ENCODE data around the gene P2RY6.

The P2RY6 gene

DNA sequence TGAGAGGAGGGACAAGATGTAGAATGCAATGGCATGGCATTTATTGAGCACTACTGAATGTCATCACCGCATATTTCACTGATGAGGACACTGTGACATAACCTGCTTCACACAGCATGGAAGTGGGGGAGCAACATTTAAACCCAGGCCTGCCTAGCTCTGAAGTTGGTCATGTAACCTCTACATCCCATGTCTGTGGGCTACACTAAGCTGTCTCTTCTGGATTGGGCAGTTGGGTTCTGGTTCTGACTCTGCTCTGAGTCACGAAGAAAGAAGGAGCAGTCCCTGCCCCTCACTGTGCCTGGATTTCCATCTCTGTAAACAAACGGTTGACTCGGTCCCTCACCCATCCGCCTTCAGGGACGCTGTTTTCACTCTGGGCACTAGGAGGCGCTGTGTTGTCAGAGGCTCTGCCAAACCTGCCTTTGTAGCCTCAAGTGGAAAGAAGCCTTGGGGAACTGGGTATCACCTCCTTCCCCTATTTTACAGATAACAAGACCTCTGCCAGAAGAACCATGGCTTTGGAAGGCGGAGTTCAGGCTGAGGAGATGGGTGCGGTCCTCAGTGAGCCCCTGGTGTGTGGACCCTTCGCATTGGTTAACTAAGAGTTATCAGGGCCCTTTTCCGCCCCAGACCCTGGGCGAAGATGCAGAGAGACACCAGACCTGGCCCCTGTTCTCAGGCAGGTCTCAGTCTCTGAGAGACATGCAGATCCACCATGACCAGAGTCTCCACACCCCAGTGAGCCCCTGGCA, 23.3 kb downstream of the P2RY6 start:
- DNase-seq (ENCODE audit: extremely low read depth in 1 of 2, low read depth in 1 of 2), result peak; percentile 44 to 57

- no peak for DNase-seq (ENCODE audit: extremely low read depth in 1 of 2, low read depth in 1 of 2)
These were observed 23.8 kb downstream of the P2RY6 start for GRCh38 chr11:73295996-73296318.

DNA sequence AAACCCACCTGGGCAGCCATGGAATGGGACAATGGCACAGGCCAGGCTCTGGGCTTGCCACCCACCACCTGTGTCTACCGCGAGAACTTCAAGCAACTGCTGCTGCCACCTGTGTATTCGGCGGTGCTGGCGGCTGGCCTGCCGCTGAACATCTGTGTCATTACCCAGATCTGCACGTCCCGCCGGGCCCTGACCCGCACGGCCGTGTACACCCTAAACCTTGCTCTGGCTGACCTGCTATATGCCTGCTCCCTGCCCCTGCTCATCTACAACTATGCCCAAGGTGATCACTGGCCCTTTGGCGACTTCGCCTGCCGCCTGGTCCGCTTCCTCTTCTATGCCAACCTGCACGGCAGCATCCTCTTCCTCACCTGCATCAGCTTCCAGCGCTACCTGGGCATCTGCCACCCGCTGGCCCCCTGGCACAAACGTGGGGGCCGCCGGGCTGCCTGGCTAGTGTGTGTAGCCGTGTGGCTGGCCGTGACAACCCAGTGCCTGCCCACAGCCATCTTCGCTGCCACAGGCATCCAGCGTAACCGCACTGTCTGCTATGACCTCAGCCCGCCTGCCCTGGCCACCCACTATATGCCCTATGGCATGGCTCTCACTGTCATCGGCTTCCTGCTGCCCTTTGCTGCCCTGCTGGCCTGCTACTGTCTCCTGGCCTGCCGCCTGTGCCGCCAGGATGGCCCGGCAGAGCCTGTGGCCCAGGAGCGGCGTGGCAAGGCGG, 24.5 kb downstream of the P2RY6 start:
- DNase-seq (ENCODE audit: extremely low read depth in 1 of 2, low read depth in 1 of 2), result no peak

DNA sequence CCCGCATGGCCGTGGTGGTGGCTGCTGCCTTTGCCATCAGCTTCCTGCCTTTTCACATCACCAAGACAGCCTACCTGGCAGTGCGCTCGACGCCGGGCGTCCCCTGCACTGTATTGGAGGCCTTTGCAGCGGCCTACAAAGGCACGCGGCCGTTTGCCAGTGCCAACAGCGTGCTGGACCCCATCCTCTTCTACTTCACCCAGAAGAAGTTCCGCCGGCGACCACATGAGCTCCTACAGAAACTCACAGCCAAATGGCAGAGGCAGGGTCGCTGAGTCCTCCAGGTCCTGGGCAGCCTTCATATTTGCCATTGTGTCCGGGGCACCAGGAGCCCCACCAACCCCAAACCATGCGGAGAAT, 25.1 kb downstream of the P2RY6 start:
- DNase-seq (ENCODE audit: extremely low read depth in 1 of 2, low read depth in 1 of 2), result no peak

DNA sequence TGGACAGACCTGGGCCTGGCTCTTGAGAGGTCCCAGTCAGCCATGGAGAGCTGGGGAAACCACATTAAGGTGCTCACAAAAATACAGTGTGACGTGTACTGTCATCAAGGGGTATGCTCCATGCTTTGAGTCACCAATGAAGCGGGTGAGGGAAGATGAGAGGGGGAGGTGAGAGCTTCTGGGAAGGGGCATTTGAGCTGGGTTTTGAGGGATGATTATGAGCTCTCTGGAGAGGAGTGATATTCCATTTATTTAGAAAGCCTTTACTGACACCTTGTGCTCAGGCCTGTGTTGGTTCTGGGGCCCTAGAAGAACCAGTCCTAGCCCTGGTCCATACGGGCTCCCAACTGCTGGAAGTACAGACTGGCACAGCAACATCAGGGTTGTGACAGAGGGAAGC, 25.6 kb downstream of the P2RY6 start:
- no peak for DNase-seq (ENCODE audit: extremely low read depth in 1 of 2, low read depth in 1 of 2)

- DNase-seq (ENCODE audit: extremely low read depth in 1 of 2, low read depth in 1 of 2), result no peak
These were observed 26.1 kb downstream of the P2RY6 start for GRCh38 chr11:73298233-73298632.

GRCh38 chr11:73299751-73300150, 27.6 kb downstream of the P2RY6 start:
- DNase-seq (ENCODE audit: extremely low read depth in 1 of 2, low read depth in 1 of 2), result no peak

DNA sequence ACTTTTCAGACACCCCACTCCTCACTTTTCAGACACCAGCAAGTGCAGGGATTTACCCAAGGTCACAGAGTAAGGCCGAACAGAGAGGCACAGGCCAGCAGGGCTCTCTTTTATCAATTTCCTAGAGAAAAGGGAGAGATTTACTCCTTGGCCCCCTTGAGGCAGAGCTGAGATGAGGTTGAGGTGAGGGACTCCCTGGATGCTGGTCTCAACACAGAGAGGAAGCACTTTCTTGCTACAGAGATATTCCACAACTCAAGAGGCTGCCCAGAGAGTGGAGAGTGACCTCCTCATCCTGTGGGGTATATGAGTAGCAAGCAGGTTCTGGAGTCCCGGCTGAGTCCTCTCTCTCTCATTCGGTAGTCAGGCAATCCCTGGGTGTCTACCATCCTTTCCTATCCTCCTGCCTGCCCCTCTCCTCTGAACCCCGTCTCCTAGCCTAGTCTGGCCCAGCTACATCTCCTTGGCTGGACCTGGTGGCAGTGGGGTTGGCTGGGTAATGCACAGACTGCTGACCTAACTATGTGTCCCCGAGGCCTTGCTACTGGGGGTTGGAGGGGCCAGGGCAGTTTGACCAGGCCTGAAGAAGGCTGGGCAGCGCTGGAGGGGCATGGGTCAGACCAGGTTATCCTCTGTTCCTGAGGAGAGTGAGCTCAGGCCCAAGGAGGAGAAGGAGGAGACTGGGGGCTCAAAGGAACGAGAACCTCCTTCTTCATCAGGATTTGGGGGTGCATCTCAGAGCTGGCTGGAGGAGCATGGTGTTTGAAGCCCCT, 34.1 kb downstream of the P2RY6 start:
- no peak for DNase-seq (ENCODE audit: extremely low read depth in 1 of 2, low read depth in 1 of 2)

GRCh38 chr11:73306977-73307322, 34.8 kb downstream of the P2RY6 start:
- DNase-seq (ENCODE audit: extremely low read depth in 1 of 2, low read depth in 1 of 2), result no peak

GRCh38 chr11:73307323-73308002, 35.3 kb downstream of the P2RY6 start:
- peak; percentile 76 to 89 for DNase-seq (ENCODE audit: extremely low read depth in 1 of 2, low read depth in 1 of 2)

- no peak for DNase-seq (ENCODE audit: extremely low read depth in 1 of 2, low read depth in 1 of 2)
These were observed 36.1 kb downstream of the P2RY6 start, which contains the start of gene ARHGEF17 for GRCh38 chr11:73308003-73308960. ARHGEF17 (plus strand) TSS chr11:73308276; CDS start chr11:73308639, 363 bp downstream.

- DNase-seq (ENCODE audit: extremely low read depth in 1 of 2, low read depth in 1 of 2), result no peak
These were observed 37.1 kb downstream of the P2RY6 start for GRCh38 chr11:73308961-73309919.

DNA sequence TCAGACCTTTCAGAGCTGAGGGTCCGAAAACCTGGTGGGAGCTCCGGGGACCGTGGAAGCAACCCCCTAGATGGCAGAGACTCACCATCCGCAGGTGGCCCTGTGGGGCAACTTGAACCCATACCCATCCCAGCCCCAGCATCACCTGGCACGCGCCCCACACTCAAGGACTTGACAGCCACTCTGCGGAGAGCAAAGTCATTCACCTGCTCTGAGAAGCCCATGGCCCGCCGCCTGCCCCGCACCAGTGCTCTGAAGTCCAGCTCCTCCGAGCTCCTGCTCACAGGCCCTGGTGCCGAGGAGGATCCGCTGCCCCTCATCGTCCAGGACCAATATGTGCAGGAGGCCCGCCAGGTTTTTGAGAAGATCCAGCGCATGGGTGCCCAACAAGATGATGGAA, 37.9 kb downstream of the P2RY6 start:
- no peak for DNase-seq (ENCODE audit: extremely low read depth in 1 of 2, low read depth in 1 of 2)

- no peak for DNase-seq (ENCODE audit: extremely low read depth in 1 of 2, low read depth in 1 of 2)
These were observed 38.7 kb downstream of the P2RY6 start for GRCh38 chr11:73310661-73311393.

GRCh38 chr11:73311394-73311869, 39.3 kb downstream of the P2RY6 start:
- no peak for DNase-seq (ENCODE audit: extremely low read depth in 1 of 2, low read depth in 1 of 2)

GRCh38 chr11:73312036-73312435, 39.9 kb downstream of the P2RY6 start:
- DNase-seq (ENCODE audit: extremely low read depth in 1 of 2, low read depth in 1 of 2), result no peak

DNA sequence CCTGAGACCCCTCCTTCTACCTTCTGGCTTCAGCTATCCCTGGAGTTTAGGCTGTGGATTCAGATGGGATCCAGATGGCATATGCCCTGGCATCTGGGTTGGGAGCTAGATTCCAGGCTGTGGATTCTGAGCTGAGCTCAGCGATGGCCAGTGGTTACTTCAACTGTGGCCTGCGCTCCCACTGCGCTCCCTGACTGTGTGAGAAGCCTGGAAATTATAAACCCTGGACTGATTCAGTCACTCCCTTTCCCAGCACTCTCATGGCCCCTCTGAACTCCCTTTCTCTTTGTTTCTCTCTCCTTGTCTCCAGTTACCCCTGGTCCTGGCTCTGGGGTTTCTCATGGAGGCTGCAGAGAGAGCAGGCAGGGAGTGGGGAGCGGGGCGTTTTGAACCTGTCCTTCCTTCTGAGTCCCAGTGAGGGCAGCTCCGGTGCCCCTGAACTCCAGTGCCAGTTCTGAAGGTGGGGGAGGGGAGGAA, 40.8 kb downstream of the P2RY6 start:
- DNase-seq (ENCODE audit: extremely low read depth in 1 of 2, low read depth in 1 of 2), result no peak

GRCh38 chr11:73313652-73314051, 41.5 kb downstream of the P2RY6 start:
- DNase-seq (ENCODE audit: extremely low read depth in 1 of 2, low read depth in 1 of 2), result no peak
